Heart right ventricle (tissue), 16 donors: ENCODE measurements around the gene IRX2. TPM values are rescaled to one million over a fixed set of nuclear protein-coding genes. Genes with fewer than 3 reads are reported as not detected.

Experiments
- ATAC-seq, 8 donors: fragments of 200-7000 bp; cut with Tn5 transposase; one replicate each; pipeline ENCODE4 v1.9.1; 2020; ENCODE audit warnings: mild to moderate bottlenecking in 8 of 8, moderate library complexity in 8 of 8, moderate number of reproducible peaks in 1 of 8
- DNase-seq, 2 donors: peaks; one replicate each; pipeline ENCODE4 v3.0.0-alpha.2; 2020
- H3K27ac ChIP-seq, 10 donors: fragments of 200-600 bp; sonication (generic) in 2 of 10; one replicate each; pipeline versions ENCODE4 v1.5.0 to v1.8.0; 2020 to 2022; ENCODE audit warnings: mild to moderate bottlenecking in 3 of 10
- H3K27me3 ChIP-seq, 7 donors: fragments of 200-600 bp; one replicate each; pipeline ENCODE4 v1.8.0; 2021 to 2022; ENCODE audit warnings: mild to moderate bottlenecking in 2 of 7
- H3K36me3 ChIP-seq, 9 donors: fragments of 200-600 bp; sonication (generic) in 1 of 9; one replicate each; pipeline versions ENCODE4 v1.5.0 to v1.8.0; 2020 to 2022; ENCODE audit warnings: mild to moderate bottlenecking in 2 of 9
- H3K4me1 ChIP-seq, 9 donors: fragments of 200-600 bp; sonication (generic) in 1 of 9; one replicate each; pipeline versions ENCODE4 v1.5.0 to v1.8.0; 2020 to 2022; ENCODE audit warnings: mild to moderate bottlenecking in 4 of 9
- H3K4me3 ChIP-seq, 10 donors: fragments of 200-600 bp; sonication (generic) in 2 of 10; one replicate each; pipeline versions ENCODE4 v1.5.0 to v1.8.0; 2020 to 2022; ENCODE audit warnings: mild to moderate bottlenecking in 7 of 10, moderate library complexity in 2 of 10
- H3K9me3 ChIP-seq, 11 donors: fragments of 200-600 bp in 10 of 11; sonication (generic) in 2 of 11; one replicate each; pipeline versions ENCODE4 v1.5.0 to v1.8.0; 2013 to 2022; ENCODE audit warnings: mild to moderate bottlenecking in 2 of 11, control low read depth in 1 of 11, moderate library complexity in 1 of 11
- WGBS, 2 donors: extraction: QIAGEN DNeasy Blood & Tissue Kit; methylation state at CpG; one replicate each; pipeline ENCODE4 v1.1.7; 2013; ENCODE audit warnings: inconsistent platforms in 1 of 2; 5-methylcytosine and 5-hydroxymethylcytosine counted together
- intact Hi-C, 10 donors: fragments of 100-400 bp; cut with DNase I; formaldehyde crosslinking; loops; one replicate each; pipeline versions ENCODE4 v1.11.1 to v1.14.2; 2022
- polyA plus RNA-seq, 2 donors: library from polyadenylated mRNA; stranded (reverse); fragments of 200-250 nt; gene quantifications; one replicate each; pipeline ENCODE4 v1.2.3, GENCODE V29; 2013
- total RNA-seq, 10 donors: library from RNA; stranded (reverse); fragmentation: NEBNext Ultra II Directional in 3 of 10; extraction: Animal tissue kit (Norgen Biotek cat#: 25700) in 3 of 10; gene quantifications; one replicate each; pipeline versions ENCODE4 v1.2.1 to v1.2.4, GENCODE V29; 2021 to 2023
- TF ChIP-seq, protein P1 (sequence below), 9 donors: fragments of 200-600 bp; sonication (generic) in 2 of 9; IDR thresholded peaks; one replicate each; pipeline versions ENCODE4 v1.5.0 to v1.8.0; 2021 to 2022; ENCODE audit warnings: antibody characterized with exemption in 9 of 9, mild to moderate bottlenecking in 5 of 9, moderate library complexity in 1 of 9
- donor health status: Arrhythmogenic right ventricular cardiomyopathy.
- donor health status: ischemic (EF 13 %, LVEDD 7.1; RV severe dilation, severe dysfunction).
- donor health status: healthy with polysubstance abuse.
- donor health status: DM: no; HTN: yes; CAD: no.
- donor health status: DM: no; HTN: no; CAD: no.
- donor health status: ischemic (EF 25% LVEDD 6.9; RV normal size, moderate dysfunction).
- donor health status: ischemic (EF 25% LVEDD 5.7; RV mildly dilated, moderate dysfunction).
- donor health status: healthy.
- donor health status: DM: yes; HTN: yes; CAD: no.
- donor health status: Ischemic cardiomyopathy.
- donor health status: ischemic (EF 35%, LVEDD 5.7; RV mildly dilated, moderate dysfunction).
- donor health status: nonischemic (EF 11% LVEDD 7.7; RV severe dilation, severe dysfunction).
- donor health status: DM: yes; HTN: yes; CAD: no.
- donor health status: PGD.
- donor health status: ischemic (EF 29% LVEDD 5.4; RV normal size, mild dysfunction).
- donor health status: nonischemic (EF 23%, LVEDD 6.1; RV moderate dilation, normal function).

The IRX2 gene
- total and polyA plus RNA-seq, 12 donors: 0.09 to 6.4 (median 1.3) TPM

DNA sequence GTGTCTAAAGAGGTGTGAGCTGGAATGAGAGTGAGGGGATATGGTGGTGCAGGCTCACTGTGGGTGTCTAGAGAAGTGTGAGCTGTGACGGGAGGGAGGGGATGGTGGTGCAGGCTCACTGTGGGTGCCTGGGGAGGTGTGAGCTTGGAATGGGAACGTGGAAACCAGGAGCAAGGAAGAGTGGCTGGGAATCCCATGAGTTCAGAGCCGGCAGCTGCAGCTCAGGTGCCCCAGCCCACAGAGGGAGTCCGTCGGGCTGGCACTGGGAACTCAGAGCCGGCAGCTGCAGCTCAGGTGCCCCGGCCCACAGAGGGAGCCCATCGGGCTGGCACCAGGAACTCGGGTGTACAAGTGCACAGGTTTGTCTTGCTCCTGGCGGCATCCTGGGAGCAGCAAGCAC is 45.6 kb downstream of the IRX2 start:
- intact Hi-C loops: loop anchor here in 1 of 10 donors (10.0 kb wide), 1 partner anchor 641 kb away; no protein-coding TSS in a partner anchor
- Histone ChIP-seq H3K4me1 (no peaks in the 10 kb centered on the region), H3K36me3 (no peaks in the 10 kb centered on the region), H3K4me3 (no peak overlapping the region), H3K9me3 (no peaks in the 10 kb centered on the region), H3K27me3 (peaks cover 0 to 25% (median 6%) of the 10 kb centered on the region in 7 donors), H3K27ac (no peak overlapping the region)
- WGBS, 2 donors: 77 to 79% methylated on average over 10 of the region's 10 CpGs
- DNase-seq: no peak
- ATAC-seq: no peak
- TF ChIP-seq, protein P1, sequence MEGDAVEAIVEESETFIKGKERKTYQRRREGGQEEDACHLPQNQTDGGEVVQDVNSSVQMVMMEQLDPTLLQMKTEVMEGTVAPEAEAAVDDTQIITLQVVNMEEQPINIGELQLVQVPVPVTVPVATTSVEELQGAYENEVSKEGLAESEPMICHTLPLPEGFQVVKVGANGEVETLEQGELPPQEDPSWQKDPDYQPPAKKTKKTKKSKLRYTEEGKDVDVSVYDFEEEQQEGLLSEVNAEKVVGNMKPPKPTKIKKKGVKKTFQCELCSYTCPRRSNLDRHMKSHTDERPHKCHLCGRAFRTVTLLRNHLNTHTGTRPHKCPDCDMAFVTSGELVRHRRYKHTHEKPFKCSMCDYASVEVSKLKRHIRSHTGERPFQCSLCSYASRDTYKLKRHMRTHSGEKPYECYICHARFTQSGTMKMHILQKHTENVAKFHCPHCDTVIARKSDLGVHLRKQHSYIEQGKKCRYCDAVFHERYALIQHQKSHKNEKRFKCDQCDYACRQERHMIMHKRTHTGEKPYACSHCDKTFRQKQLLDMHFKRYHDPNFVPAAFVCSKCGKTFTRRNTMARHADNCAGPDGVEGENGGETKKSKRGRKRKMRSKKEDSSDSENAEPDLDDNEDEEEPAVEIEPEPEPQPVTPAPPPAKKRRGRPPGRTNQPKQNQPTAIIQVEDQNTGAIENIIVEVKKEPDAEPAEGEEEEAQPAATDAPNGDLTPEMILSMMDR (IDR thresholded peaks at IDR 0.05): no peak

DNA sequence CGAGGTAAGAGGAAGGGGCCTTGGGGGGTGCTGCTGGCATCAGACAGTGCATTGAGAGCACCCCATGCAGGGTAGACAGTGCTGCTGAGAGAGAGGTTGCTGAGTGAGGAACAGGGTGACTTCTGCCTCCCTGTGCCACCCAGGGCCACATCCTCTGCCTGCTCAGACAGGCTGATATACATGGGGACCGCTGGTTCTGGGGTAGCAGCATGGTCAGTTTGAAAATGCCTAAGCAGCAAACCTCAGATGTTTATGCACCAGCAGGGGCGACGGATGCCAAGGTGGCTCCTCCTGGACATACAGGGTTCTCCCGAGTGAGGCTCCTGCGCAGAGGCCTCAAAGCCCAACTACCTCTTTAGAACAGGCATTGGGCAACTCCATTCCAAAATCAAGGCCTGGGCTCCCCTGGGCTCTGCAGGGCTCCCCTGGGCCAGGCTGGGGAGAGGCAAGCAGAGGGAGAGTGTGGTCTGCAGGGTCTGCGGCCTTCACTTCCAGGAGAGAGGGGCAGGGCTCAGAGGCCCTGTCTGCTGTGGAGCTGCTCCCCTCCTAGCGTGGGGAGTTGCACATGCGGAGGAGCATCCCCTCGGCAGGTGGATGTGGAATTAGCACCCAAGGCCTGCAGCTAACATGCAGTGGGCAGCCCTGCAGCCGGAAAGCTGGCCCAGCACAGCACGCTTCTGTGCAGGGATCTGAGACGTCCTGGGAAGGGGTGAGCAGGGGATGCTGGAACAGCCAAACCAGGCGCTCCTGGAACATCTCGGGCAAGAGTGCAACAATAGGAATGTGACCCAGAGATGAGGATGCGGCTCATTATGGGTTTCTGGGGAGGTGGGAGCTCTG is 46.5 kb downstream of the IRX2 start:
- no peak for ATAC-seq
- no peak for DNase-seq
- TF ChIP-seq, protein P1 (IDR thresholded peaks at IDR 0.05): no peak
- no peaks in the 10 kb centered on the region for H3K9me3 ChIP-seq
- no peaks in the 10 kb centered on the region for H3K36me3 ChIP-seq
- H3K4me1 ChIP-seq: no peaks in the 10 kb centered on the region
- no peak overlapping the region for H3K27ac ChIP-seq
- intact Hi-C loops: loop anchor here in 1 of 10 donors (10.0 kb wide), 1 partner anchor 640 kb away; no protein-coding TSS in a partner anchor
- peaks cover 0 to 28% (median 9%) of the 10 kb centered on the region in 7 donors for H3K27me3 ChIP-seq
- 89% methylated on average over 16 of the region's 16 CpGs for WGBS, 2 donors
- no peak overlapping the region for H3K4me3 ChIP-seq

DNA sequence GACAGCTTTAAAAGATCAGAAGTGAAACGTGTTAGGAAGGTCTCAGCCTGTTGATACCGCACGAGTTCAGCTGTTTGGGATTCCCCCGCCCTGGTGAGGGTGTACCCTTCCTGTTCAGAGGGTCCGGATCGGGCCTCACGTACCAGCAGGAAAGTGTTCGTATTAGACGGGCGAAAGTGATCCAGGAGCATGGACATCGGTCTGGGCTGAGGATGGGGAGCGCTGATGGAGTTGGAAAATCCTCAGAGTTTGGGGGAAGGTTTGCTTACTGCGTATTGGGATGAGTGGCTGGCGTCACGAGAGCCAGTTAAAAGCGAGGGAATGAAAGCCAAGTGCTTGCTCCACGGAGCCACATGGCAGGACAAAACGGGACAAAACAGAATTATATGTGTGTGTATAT is 47.4 kb downstream of the IRX2 start:
- Histone ChIP-seq H3K4me1 (no peaks in the 10 kb centered on the region), H3K36me3 (no peaks in the 10 kb centered on the region), H3K27ac (no peak overlapping the region), H3K9me3 (no peaks in the 10 kb centered on the region), H3K4me3 (no peak overlapping the region), H3K27me3 (peaks cover 0 to 30% (median 16%) of the 10 kb centered on the region in 7 donors)
- 83 to 85% methylated on average over 18 of the region's 18 CpGs for WGBS, 2 donors
- DNase-seq (no peak), ATAC-seq (no peak)
- TF ChIP-seq, protein P1 (IDR thresholded peaks at IDR 0.05): no peak
- intact Hi-C loops: loop anchor here in 1 of 10 donors (10.0 kb wide), 1 partner anchor 639 kb away; no protein-coding TSS in a partner anchor

DNA sequence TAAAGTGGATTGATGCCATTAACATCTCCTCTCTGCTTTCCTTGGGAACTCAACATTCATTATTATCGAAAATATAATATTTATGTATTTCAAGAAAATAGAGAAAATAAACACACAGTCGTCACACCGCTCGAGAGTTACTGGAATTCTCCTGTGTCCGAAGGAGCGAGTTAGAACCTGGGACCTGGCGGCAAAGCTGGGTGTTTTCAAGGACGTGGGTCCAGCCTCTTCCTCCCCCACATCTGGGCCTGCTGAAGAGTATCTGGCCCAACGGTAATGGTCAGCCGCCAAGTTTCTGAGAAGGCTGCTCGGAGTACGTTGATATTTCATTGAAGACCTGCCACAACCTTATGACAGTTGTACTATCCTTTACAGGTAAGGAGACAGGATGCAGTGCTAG is 47.9 kb downstream of the IRX2 start:
- H3K9me3 ChIP-seq: no peaks in the 10 kb centered on the region
- no peaks in the 10 kb centered on the region for H3K4me1 ChIP-seq
- H3K27me3 ChIP-seq: peaks cover 0 to 30% (median 16%) of the 10 kb centered on the region in 7 donors
- no peaks in the 10 kb centered on the region for H3K36me3 ChIP-seq
- intact Hi-C loops: loop anchor here in 1 of 10 donors (10.0 kb wide), 1 partner anchor 639 kb away; no protein-coding TSS in a partner anchor
- DNase-seq: no peak
- TF ChIP-seq, protein P1 (IDR thresholded peaks at IDR 0.05): no peak
- 73% methylated on average over 12 of the region's 12 CpGs for WGBS, 2 donors
- no peak overlapping the region for H3K27ac ChIP-seq
- H3K4me3 ChIP-seq: no peak overlapping the region
- no peak for ATAC-seq
